Motor neuron (in vitro differentiated cells): ENCODE measurements around the gene SEC23IP. TPM values are rescaled to one million over a fixed set of nuclear protein-coding genes. Genes with fewer than 3 reads are reported as not detected.
"Not testable (repeated sequence)": the region's sequence is repeated elsewhere in the genome, so short reads cannot be mapped to it uniquely, and the experiment has no call there.

ENCODE experiments used
- ATAC-seq, 8 experiments: fragments of 200-7000 bp; cut with Tn5 transposase; replicated peaks in 6 of 8; 2 replicates each; pipeline ENCODE4 v1.8.0; 2021; ENCODE audit warnings: mild to moderate bottlenecking in 8 of 8, moderate library complexity in 8 of 8
- H3K27ac ChIP-seq, 2 donors: fragments of 250-450 bp; sonication (Bioruptor Pico); 2 replicates each; pipeline ENCODE4 v1.9.0; 2021; ENCODE audit warnings: antibody characterized with exemption in 2 of 2, mild to moderate bottlenecking in 2 of 2, moderate library complexity in 1 of 2
- H3K4me1 ChIP-seq, 2 donors: fragments of 250-450 bp; sonication (Bioruptor Pico); replicated peaks in 1 of 2; 2 replicates each; pipeline ENCODE4 v1.6.1; 2021; ENCODE audit warnings: antibody characterized with exemption in 2 of 2, mild to moderate bottlenecking in 2 of 2, moderate library complexity in 1 of 2
- H3K4me3 ChIP-seq, 5 donors: fragments of 250-450 bp; sonication (Bioruptor Pico); 2 replicates each; pipeline ENCODE4 v1.9.0; 2021; ENCODE audit warnings: antibody characterized with exemption in 5 of 5, mild to moderate bottlenecking in 5 of 5, moderate library complexity in 4 of 5
- WGBS, 10 experiments: fragments of 450-650 bp; shearing (Covaris generic); methylation state at CpG; one replicate each; pipeline ENCODE4 v1.0.0; 2022; 5-methylcytosine and 5-hydroxymethylcytosine counted together
- in situ Hi-C, 9 experiments: fragments of 400-800 bp; cut with MboI; loops; one replicate each; pipeline ENCODE4 v1.15.0; 2021; ENCODE audit warnings: low sequenced_read_pairs in 9 of 9, low pct_unique_long_range_greater_than_20kb in 2 of 9; ENCODE audit not compliant: unreplicated experiment in 9 of 9
- total RNA-seq, 8 experiments: library from RNA; unstranded; fragments of 300-600 nt; gene quantifications; 2 replicates each; pipeline versions ENCODE4 v1.2.3 to v1.2.4, GENCODE V29; 2022

Gene SEC23IP
- total RNA-seq, 8 experiments from 2014 or later, result 24.2 to 53.5 (median 39.5) TPM

DNA sequence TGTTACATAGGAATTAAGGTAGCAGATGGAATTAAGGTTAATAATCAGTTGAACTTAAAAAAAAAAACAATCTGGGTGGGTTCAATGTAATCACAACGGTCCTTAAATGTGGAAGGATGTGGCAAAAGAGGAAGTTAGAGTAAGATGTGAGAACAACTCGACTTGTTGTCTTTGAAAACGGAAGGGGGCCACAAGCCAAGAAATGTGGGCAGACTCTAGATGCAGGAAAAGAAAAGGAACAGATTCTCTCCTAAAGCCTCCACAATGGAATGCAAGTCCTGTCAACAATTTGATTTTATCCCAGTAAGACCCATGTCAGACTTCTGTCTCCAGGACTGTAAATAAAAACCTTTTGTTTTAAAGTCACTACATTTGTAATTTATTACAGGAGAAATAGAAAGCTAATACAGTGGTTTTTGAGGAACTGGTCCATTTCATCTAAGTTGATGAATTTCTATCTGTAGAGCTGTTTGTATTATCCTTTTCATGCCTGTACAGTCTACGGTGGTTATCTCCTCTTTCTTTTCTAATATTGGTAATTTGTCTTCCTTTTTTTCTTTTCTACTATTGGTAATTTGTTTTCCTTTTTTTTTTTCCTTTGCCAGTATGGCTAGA, 28.5 kb upstream of the SEC23IP start:
- Histone ChIP-seq H3K27ac (no peak overlapping the region), H3K4me1 (peaks cover 0 to 2% of the 10 kb centered on the region in 2 donors), H3K4me3 (no peak overlapping the region)
- no peak for ATAC-seq
- in situ Hi-C loops, result loop anchor here in 5 of 9 experiments (25.0 kb wide), 3 partner anchors 102 to 677 kb away; partner anchors contain the start of genes PRDX3 (in 2 of the 5) and TIAL1 (in 2 of the 5)
- 42 to 100% (median 93%) methylated on average over 1 to 3 of the region's 4 CpGs; no CpG with 5 or more reads in 1 of the 10 experiments for WGBS, 10 experiments

DNA sequence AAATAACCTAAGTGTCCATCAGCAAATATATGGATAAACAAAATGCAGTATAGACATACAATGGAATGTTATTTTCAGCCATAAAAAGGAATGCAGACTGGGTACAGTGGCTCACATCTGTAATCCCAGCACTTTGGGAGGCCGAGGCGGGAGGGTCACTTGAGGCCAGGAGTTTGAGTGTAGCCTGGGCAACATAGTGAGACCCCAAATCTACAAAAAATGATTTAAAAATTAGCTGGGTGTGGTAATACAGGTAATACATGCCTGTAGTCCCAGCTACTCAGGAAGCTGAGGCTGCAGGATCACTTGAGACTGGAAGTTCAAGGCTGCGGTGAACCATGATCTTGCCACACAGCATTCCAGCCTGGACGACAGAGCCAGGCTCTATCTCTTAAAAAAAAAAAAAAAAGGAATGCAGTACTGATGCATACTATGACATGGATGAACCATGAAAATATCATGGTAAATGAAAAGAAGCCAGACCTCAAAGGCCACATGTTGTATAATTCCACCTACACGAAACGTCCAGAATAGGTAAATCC, 26.8 kb upstream of the SEC23IP start:
- ATAC-seq, result no peak
- WGBS, 10 experiments, result 83 to 100% (median 100%) methylated on average over 1 to 6 of the region's 6 CpGs; no CpG with 5 or more reads in 1 of the 10 experiments
- in situ Hi-C loops, result loop anchor here in 5 of 9 experiments (25.0 kb wide), 3 partner anchors 103 to 678 kb away; partner anchors contain the start of genes PRDX3 (in 2 of the 5) and TIAL1 (in 2 of the 5)
- H3K4me1 ChIP-seq, result peaks cover 3 to 12% of the 10 kb centered on the region in 2 donors
- no peak overlapping the region for H3K27ac ChIP-seq
- H3K4me3 ChIP-seq, result no peak overlapping the region

DNA sequence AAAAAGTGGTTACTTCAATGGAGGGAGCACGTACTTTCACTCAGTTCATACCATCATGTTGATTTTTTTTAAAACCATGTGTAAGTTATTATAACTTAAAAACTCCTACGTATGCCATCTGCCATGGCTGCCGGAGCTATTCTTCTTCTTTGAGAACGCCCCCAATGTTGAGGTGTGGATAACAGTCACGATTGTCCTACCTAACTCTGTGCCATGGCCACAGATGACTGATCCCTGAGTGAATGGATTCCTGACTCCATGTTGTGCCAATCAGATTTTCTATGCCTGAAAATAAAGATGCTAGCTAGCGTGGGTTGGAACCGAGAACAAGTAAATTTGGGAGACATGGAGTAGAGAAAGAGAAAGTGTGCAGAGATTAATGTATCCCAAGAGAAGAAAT, 25.2 kb upstream of the SEC23IP start:
- in situ Hi-C loops, result loop anchor here in 5 of 9 experiments (25.0 kb wide), 3 partner anchors 105 to 680 kb away; partner anchors contain the start of genes PRDX3 (in 2 of the 5) and TIAL1 (in 2 of the 5)
- WGBS, 10 experiments, result 49 to 100% (median 95%) methylated on average over 2 to 7 of the region's 7 CpGs; no CpG with 5 or more reads in 2 of the 10 experiments

DNA sequence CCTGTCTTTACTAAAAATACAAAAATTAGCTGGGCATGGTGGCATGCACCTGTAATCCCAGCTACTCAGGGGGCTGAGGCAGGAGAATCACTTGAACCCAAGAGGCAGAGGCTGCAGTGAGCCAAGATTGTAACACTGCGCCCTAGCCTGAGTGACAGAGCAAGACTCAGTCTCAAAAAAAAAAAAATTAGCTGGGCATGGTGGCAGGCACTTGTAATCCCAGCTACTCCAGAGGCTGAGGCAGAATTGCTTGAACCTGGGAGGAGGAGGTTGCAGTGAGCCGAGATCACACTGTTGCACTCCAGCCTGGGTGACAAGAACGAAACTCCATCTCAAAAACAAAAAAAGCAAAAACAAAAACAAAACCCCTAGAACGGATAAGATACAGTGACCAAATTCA, 23.1 kb upstream of the SEC23IP start:
- H3K4me3 ChIP-seq, H3K27ac ChIP-seq, ATAC-seq: not testable (repeated sequence)
- in situ Hi-C loops, result loop anchor here in 5 of 9 experiments (25.0 kb wide), 3 partner anchors 107 to 682 kb away; partner anchors contain the start of genes PRDX3 (in 2 of the 5) and TIAL1 (in 2 of the 5)
- 33 to 100% (median 81%) methylated on average over 1 to 4 of the region's 4 CpGs for WGBS, 10 experiments
- peaks cover 11 to 25% of the 10 kb centered on the region in 2 donors for H3K4me1 ChIP-seq

More for the DNA sequence above, 25.2 kb upstream of the SEC23IP start:
- H3K4me3 ChIP-seq, result no peak overlapping the region
- peaks cover 3 to 18% of the 10 kb centered on the region in 2 donors for H3K4me1 ChIP-seq
- H3K27ac ChIP-seq, result no peak overlapping the region
- no peak for ATAC-seq

DNA sequence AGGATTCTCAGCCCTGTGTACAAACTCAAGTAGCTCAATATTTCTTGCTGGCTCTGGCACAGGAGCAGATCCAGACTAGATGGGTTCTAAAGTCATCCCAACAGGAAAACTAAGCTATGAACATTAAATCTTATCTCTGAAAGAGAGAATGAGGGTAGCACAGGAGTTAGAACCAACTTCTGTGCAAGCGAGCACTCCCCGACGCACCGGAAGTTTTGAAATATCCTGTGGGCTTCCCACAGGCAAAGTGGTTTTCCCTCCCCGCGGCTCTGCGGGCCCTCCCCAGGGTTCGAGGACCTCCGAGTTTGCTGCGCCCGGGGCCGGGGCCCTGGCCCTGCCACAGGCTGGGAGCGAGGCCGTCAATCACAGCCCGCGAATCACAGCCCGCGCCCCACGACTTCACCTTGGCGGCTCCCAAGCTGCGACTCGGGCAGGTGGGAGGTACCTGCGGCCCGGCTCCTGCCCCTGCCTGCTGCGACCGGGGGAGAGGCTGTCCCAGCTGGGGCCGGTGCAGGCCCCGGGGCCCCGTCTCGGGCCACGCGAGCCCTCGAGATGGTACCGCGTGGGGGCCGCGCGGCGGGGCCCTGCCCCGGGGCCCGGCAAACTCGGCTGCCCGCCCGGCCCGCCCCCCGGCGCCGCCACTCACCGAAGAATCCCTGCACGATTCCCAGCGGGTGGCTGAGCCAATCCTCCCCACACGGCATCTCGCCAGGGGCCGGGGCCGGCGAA, 20.5 kb upstream of the SEC23IP start:
- in situ Hi-C loops, result loop anchor here in 5 of 9 experiments (25.0 kb wide), 3 partner anchors 110 to 685 kb away; partner anchors contain the start of genes PRDX3 (in 2 of the 5) and TIAL1 (in 2 of the 5)
- Histone ChIP-seq H3K4me1 (peaks cover 11 to 25% of the 10 kb centered on the region in 2 donors), H3K27ac (peak overlapping the region; percentile 76 to 88), H3K4me3 (peak overlapping the region; percentile 74 to 89 (median 86))
- WGBS, 10 experiments, result 0 to 7% (median 2%) methylated on average over 1 to 9 of the region's 56 CpGs; no CpG with 5 or more reads in 7 of the 10 experiments
- peak; percentile 8 to 44 (median 26) for ATAC-seq

DNA sequence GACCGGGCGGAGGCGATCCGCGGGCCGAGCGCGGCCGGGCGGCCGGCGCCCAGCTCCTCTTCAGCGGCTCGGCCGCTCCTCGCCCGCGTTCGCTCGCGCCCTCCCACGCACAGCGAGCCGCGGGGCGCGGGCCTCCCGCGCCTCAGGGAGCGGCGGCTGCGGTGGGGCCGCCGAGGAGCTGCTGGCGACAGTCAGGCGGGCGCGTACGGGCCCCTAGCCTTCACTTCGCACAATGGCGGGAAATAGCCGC, 20.0 kb upstream of the SEC23IP start, which contains the start of gene MCMBP:
Gene MCMBP (minus strand): TSS at position 234 of the 250 bp plus-strand sequence. CDS start 259 bp downstream, outside the sequence.
- H3K27ac ChIP-seq, result peak within 1 kb of the TSS; percentile 76 to 88
- H3K4me1 ChIP-seq, result peaks cover 11 to 25% of the 10 kb centered on the region in 2 donors
- peak within 1 kb of the TSS; percentile 74 to 89 (median 86) for H3K4me3 ChIP-seq
- WGBS, 10 experiments, result no CpG with 5 or more reads among the region's 42 CpGs
- peak in 3 of 8 experiments; percentile 33 to 43 (median 35) for ATAC-seq
- in situ Hi-C loops, result loop anchor here in 5 of 9 experiments (25.0 kb wide), 3 partner anchors 110 to 685 kb away; partner anchors contain the start of genes PRDX3 (in 2 of the 5) and TIAL1 (in 2 of the 5)

DNA sequence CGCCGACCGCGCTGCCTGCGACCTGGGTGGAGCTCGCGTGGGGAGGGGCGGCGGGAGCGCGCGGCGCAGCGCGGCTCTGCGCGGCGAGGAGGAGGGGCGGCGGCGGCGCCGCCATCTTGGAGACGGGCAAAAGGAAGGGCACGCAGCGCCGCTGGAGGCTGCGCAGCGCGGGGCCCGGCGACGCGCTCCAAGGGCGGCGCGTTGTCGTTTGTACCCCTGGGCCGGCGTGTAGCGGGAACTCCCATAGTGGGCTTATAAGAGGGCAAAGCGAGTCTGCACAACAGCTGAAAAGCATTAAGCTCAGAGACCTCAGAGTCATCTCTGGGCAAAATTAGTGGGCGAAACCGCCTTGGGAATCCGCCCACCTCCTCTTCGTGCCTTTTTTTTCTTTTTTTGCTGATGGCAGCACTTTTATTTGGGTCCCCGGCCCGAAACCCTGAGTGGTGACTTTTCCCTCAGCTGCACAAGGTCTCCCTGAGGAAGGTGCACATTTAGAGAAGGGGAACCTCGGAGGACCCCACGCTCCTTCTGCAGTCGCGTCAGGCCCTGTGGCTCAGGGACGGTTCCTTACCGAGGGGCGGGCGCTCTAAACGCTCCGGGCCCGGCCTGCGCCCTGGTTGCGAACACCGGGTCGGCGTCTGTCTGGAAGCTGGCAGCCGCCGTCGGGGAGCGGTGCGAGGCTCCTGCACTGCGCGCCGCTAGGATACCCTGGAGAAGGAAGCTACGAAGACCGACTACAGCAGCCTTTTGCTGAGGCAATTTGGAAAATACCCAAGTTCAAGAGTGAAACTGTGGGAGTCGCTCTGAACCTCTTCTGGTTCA, 19.5 kb upstream of the SEC23IP start:
- peak; percentile 87 to 95 (median 93) for ATAC-seq
- WGBS, 10 experiments, result 0 to 51% (median 5%) methylated on average over 1 to 31 of the region's 75 CpGs; no CpG with 5 or more reads in 1 of the 10 experiments
- Histone ChIP-seq H3K27ac (peak overlapping the region; percentile 76 to 88), H3K4me1 (peaks cover 11 to 25% of the 10 kb centered on the region in 2 donors), H3K4me3 (peak overlapping the region; percentile 74 to 89 (median 86))
- in situ Hi-C loops, result loop anchor here in 5 of 9 experiments (25.0 kb wide), 3 partner anchors 111 to 686 kb away; partner anchors contain the start of genes PRDX3 (in 2 of the 5) and TIAL1 (in 2 of the 5)

DNA sequence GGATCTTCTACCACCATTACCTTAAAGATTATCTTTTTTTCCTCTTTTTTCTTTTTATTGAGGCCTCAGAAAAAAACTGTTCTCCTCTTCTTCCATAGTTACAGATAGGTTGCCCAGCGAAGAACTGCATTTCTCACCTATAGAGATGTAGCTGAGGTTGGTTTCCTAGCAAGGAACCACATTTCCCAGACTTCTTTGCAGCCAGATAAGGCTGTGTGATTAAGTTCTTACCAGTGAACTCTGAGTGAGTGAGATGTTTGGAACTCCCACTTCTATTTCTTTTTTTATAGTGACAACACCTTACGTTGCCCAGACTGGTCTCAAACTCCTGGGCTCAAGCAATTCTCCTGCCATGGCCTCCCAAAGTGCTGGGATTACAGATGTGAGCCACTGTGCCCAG, 14.0 kb upstream of the SEC23IP start:
- Histone ChIP-seq H3K4me1 (peaks cover 5 to 6% of the 10 kb centered on the region in 2 donors), H3K4me3 (no peak overlapping the region), H3K27ac (no peak overlapping the region)
- WGBS, 10 experiments, result 30 to 89% (median 75%) methylated on average over 1 to 2 of the region's 2 CpGs; no CpG with 5 or more reads in 3 of the 10 experiments
- ATAC-seq, result no peak
- in situ Hi-C loops, result no loop called here

DNA sequence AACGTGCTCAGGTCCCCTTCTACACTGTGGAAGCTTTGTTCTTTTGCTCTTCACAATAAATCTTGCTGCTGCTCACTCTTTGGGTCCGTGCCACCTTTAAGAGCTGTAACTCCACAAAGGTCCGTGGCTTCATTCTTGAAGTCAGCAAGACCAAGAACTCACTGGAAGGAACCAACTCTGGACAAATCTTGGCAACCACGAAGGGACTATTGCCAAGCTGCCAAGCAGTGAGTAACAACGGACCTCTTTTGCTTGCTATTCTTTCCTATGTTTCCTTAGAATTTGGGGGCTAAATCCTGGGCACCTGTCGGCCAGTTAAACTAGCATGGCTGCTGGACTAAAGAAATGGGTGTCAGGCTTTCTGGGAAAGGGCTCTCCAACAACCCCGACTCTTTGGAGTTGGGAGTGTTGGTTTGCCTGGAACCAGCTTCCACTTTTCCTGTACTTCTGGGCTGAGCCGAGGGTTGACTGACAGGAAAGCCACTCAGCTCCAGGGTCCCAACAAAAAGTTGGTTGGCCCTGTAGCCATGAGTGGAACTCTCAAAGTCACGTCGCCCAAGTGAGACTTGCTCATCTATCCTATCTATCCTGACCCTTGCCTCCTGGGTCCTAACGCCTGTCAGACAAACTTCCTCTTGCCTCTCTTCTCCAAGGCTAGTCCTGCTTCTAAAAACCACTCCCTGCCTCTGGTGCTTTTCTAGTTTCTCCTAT, 8.5 kb upstream of the SEC23IP start:
- H3K4me3 ChIP-seq, H3K4me1 ChIP-seq, H3K27ac ChIP-seq, in situ Hi-C loops, ATAC-seq: not testable (repeated sequence)
- 60 to 88% (median 73%) methylated on average over 1 to 5 of the region's 11 CpGs; no CpG with 5 or more reads in 2 of the 10 experiments for WGBS, 10 experiments

DNA sequence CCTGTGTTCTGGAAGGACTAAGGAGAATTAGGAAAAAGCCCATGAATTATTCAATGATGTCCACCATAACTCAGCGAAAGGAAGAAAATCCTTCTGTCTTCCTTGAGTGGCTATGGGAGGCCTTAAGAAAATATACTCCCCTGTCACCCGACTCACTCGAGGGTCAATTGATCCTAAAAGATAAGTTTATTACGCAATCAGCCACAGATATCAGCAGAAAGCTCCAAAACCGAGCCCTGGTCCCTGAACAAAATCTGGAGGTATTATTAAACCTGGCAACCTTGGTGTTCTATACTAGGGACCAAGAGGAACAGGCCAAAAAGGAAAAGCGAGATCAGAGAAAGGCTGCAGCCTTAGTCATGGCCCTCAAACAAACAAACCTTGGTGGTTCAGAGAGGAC, 6.5 kb upstream of the SEC23IP start:
- in situ Hi-C loops, H3K27ac ChIP-seq, H3K4me1 ChIP-seq, ATAC-seq, H3K4me3 ChIP-seq: not testable (repeated sequence)
- 51 to 100% (median 80%) methylated on average over 1 to 5 of the region's 6 CpGs; no CpG with 5 or more reads in 1 of the 10 experiments for WGBS, 10 experiments

DNA sequence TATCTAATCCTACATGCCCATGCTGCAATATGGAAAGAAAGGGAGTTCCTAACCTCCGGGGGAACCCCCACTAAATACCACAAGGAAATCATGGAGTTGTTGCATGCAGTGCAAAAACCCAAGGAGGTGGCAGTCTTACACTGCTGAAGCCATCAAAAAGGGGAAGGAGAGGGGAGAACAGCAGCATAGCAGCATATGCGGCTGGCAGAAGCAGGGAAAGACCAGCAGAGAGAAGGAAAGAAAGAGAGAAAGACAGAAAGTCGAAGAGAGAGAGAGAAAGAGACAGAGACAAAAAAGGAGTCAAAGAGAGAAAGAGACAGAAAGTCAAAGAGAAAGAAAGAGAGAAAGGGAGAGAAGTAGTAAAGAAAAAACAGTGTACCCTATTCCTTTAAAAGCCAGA, 3.8 kb upstream of the SEC23IP start:
- WGBS, 10 experiments, result 40 to 81% (median 63%) methylated on average over 2 to 3 of the region's 3 CpGs; no CpG with 5 or more reads in 3 of the 10 experiments
- ATAC-seq, H3K4me1 ChIP-seq, H3K27ac ChIP-seq, in situ Hi-C loops, H3K4me3 ChIP-seq: not testable (repeated sequence)
